ENCODE data around the gene KHK. TPM values are rescaled to one million over a fixed set of nuclear protein-coding genes. Genes with fewer than 3 reads are reported as not detected.

Gene KHK
- total RNA-seq, 3 donors from 2014 or later, result 6.3 to 14.7 (median 8.1) TPM

DNA sequence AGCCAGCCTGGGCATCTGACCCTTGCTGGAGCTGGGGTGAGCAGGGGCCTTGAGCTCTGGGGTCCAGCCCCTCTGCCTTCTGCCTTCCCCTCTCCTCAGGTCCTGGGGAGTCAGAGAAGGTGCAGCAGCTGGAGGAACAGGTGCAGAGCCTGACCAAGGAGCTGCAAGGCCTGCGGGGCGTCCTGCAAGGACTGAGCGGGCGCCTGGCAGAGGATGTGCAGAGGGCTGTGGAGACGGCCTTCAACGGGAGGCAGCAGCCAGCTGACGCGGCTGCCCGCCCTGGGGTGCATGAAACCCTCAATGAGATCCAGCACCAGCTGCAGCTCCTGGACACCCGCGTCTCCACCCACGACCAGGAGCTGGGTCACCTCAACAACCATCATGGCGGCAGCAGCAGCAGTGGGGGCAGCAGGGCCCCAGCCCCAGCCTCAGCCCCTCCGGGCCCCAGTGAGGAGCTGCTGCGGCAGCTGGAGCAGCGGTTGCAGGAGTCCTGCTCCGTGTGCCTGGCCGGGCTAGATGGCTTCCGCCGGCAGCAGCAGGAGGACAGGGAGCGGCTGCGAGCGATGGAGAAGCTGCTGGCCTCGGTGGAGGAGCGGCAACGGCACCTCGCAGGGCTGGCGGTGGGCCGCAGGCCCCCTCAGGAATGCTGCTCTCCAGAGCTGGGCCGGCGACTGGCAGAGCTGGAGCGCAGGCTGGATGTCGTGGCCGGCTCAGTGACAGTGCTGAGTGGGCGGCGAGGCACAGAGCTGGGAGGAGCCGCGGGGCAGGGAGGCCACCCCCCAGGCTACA is 4.4 kb upstream of the KHK start:
- Histone ChIP-seq H3K9me3 (no peaks in the 10 kb centered on the region), H3K36me3 (ENCODE audit: low read depth) (no peaks in the 10 kb centered on the region), H3K4me1 (ENCODE audit: low read depth) (peaks cover 30% of the 10 kb centered on the region), H3K4me3 (no peak overlapping the region)
- DNase-seq (peak in 1 of 3 donors; percentile 64), ATAC-seq (no peak)
- TF ChIP-seq, protein P1, sequence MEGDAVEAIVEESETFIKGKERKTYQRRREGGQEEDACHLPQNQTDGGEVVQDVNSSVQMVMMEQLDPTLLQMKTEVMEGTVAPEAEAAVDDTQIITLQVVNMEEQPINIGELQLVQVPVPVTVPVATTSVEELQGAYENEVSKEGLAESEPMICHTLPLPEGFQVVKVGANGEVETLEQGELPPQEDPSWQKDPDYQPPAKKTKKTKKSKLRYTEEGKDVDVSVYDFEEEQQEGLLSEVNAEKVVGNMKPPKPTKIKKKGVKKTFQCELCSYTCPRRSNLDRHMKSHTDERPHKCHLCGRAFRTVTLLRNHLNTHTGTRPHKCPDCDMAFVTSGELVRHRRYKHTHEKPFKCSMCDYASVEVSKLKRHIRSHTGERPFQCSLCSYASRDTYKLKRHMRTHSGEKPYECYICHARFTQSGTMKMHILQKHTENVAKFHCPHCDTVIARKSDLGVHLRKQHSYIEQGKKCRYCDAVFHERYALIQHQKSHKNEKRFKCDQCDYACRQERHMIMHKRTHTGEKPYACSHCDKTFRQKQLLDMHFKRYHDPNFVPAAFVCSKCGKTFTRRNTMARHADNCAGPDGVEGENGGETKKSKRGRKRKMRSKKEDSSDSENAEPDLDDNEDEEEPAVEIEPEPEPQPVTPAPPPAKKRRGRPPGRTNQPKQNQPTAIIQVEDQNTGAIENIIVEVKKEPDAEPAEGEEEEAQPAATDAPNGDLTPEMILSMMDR (IDR thresholded peaks at IDR 0.05), result no peak
- intact Hi-C loops (cut with DNase I, micrococcal nuclease), result loop anchor here in 1 of 2 donors (10.0 kb wide), 2 partner anchors 47 to 117 kb away; partner anchors contain the start of gene TMEM214

DNA sequence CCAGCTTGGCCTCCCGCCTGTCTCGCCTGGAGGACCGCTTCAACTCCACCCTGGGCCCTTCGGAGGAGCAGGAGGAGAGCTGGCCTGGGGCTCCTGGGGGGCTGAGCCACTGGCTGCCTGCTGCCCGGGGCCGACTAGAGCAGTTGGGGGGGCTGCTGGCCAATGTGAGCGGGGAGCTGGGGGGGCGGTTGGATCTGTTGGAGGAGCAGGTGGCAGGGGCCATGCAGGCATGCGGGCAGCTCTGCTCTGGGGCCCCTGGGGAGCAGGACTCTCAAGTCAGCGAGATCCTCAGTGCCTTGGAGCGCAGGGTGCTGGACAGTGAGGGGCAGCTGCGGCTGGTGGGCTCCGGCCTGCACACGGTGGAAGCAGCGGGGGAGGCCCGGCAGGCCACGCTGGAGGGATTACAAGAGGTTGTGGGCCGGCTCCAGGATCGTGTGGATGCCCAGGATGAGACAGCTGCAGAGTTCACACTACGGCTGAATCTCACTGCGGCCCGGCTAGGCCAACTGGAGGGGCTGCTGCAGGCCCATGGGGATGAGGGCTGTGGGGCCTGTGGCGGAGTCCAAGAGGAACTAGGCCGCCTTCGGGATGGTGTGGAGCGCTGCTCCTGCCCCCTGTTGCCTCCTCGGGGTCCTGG is 3.7 kb upstream of the KHK start:
- Histone ChIP-seq H3K9me3 (no peaks in the 10 kb centered on the region), H3K36me3 (ENCODE audit: low read depth) (no peaks in the 10 kb centered on the region), H3K4me1 (ENCODE audit: low read depth) (peaks cover 36% of the 10 kb centered on the region), H3K4me3 (no peak overlapping the region)
- TF ChIP-seq, protein P1 (IDR thresholded peaks at IDR 0.05), result no peak
- DNase-seq (peak in 1 of 3 donors; percentile 60), ATAC-seq (no peak)
- intact Hi-C loops (cut with DNase I, micrococcal nuclease), result loop anchor here in 1 of 2 donors (10.0 kb wide), 2 partner anchors 48 to 118 kb away; partner anchors contain the start of gene TMEM214

DNA sequence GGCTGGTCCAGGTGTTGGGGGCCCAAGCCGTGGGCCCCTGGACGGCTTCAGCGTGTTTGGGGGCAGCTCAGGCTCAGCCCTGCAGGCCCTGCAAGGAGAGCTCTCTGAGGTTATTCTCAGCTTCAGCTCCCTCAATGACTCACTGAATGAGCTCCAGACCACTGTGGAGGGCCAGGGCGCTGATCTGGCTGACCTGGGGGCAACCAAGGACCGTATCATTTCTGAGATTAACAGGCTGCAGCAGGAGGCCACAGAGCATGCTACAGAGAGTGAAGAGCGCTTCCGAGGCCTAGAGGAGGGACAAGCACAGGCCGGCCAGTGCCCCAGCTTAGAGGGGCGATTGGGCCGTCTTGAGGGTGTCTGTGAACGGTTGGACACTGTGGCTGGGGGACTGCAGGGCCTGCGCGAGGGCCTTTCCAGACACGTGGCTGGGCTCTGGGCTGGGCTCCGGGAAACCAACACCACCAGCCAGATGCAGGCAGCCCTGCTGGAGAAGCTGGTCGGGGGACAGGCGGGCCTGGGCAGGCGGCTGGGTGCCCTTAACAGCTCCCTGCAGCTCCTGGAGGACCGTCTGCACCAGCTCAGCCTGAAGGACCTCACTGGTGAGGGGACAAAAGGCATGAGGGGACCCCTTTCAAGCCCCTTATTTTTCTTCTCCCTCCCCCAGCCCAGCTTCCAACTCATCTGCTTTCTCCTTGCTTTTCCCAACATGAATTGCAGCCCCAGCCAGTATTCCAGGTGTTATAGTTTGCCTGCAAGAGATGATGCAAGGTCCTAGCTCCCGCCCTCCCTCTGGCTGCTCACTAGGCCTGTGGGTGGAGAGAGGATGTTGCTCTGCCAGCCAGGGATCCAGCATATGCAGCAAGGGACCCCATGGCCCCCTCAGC is 2.9 kb upstream of the KHK start:
- intact Hi-C loops (cut with DNase I, micrococcal nuclease), result loop anchor here in 1 of 2 donors (10.0 kb wide), 2 partner anchors 49 to 119 kb away; partner anchors contain the start of gene TMEM214
- ATAC-seq, result no peak
- Histone ChIP-seq H3K36me3 (ENCODE audit: low read depth) (no peaks in the 10 kb centered on the region), H3K4me3 (no peak overlapping the region), H3K9me3 (no peaks in the 10 kb centered on the region), H3K4me1 (ENCODE audit: low read depth) (peaks cover 36% of the 10 kb centered on the region)
- DNase-seq, result no peak
- TF ChIP-seq, protein P1 (IDR thresholded peaks at IDR 0.05), result no peak

DNA sequence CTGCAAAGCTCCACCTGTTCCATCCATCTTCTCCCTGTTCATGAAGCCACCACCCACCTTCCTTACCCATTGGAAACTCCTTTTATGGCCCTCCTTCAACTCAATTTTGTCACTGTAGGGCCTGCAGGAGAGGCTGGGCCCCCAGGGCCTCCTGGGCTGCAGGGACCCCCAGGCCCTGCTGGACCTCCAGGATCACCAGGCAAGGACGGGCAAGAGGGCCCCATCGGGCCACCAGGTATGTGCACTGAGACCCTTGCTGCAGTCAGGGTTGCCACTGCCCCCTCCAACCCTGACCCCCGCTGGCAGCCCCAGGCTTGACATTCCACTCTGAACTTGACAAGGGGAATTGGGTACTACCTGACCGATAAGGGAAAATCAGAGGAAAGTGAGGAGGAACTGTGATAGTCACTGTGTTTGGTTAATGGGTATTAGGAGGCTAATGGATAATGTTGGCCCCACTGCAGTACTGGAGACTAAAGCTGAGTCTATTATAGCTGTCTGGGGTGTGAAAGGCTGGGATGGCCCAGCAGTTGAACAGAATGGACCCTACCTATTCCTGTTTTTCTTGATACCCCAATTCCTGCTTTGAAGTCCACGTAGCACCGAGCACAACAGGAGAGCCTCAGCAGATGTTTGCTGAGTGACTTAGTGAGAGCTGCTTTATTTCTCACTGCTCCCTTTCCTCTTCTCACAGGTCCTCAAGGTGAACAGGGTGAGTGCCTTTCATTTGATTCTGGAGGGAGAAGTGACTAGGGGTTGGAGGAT is 2.1 kb upstream of the KHK start:
- TF ChIP-seq, protein P1 (IDR thresholded peaks at IDR 0.05), result no peak
- no peak for ATAC-seq
- H3K4me1 ChIP-seq (ENCODE audit: low read depth), result peaks cover 36% of the 10 kb centered on the region
- intact Hi-C loops (cut with DNase I, micrococcal nuclease), result loop anchor here in 1 of 2 donors (10.0 kb wide), 2 partner anchors 50 to 120 kb away; partner anchors contain the start of gene TMEM214
- no peaks in the 10 kb centered on the region for H3K36me3 ChIP-seq (ENCODE audit: low read depth)
- no peak for DNase-seq
- no peak overlapping the region for H3K4me3 ChIP-seq
- H3K9me3 ChIP-seq, result no peaks in the 10 kb centered on the region
